ENCODE measurements around the gene RHBDL2.
"Not testable (repeated sequence)": the region's sequence is repeated elsewhere in the genome, so short reads cannot be mapped to it uniquely, and the experiment has no call there.

RHBDL2 gene

GRCh38 chr1:38932571-38932970 is 9.1 kb downstream of the RHBDL2 start:
- no peak for DNase-seq (ENCODE audit: low read depth)

GRCh38 chr1:38929476-38929875 is 12.2 kb downstream of the RHBDL2 start:
- DNase-seq (ENCODE audit: low read depth), result no peak

- DNase-seq (ENCODE audit: low read depth), result no peak
Observed at GRCh38 chr1:38929054-38929453, 12.6 kb downstream of the RHBDL2 start.

GRCh38 chr1:38926091-38926490 is 15.5 kb downstream of the RHBDL2 start:
- DNase-seq (ENCODE audit: low read depth), result no peak

- DNase-seq (ENCODE audit: low read depth), result no peak
Observed at GRCh38 chr1:38925391-38925790, 16.2 kb downstream of the RHBDL2 start.

- no peak for DNase-seq (ENCODE audit: low read depth)
Observed at GRCh38 chr1:38923607-38924006, 18.0 kb downstream of the RHBDL2 start.

GRCh38 chr1:38919130-38919529 is 22.5 kb downstream of the RHBDL2 start:
- no peak for DNase-seq (ENCODE audit: low read depth)

GRCh38 chr1:38918568-38918967 is 23.1 kb downstream of the RHBDL2 start:
- no peak for DNase-seq (ENCODE audit: low read depth)

GRCh38 chr1:38917772-38918171 is 23.9 kb downstream of the RHBDL2 start:
- no peak for DNase-seq (ENCODE audit: low read depth)

GRCh38 chr1:38917337-38917736 is 24.3 kb downstream of the RHBDL2 start:
- no peak for DNase-seq (ENCODE audit: low read depth)

GRCh38 chr1:38915352-38915948 is 26.2 kb downstream of the RHBDL2 start:
- no peak for DNase-seq (ENCODE audit: low read depth)

- not testable (repeated sequence) for DNase-seq (ENCODE audit: low read depth)
Observed at GRCh38 chr1:38914908-38915307, 26.7 kb downstream of the RHBDL2 start.

- no peak for DNase-seq (ENCODE audit: low read depth)
Observed at GRCh38 chr1:38908821-38909220, 32.8 kb downstream of the RHBDL2 start.

- DNase-seq (ENCODE audit: low read depth), result no peak
Observed at GRCh38 chr1:38905985-38906384, 35.6 kb downstream of the RHBDL2 start.

- DNase-seq (ENCODE audit: low read depth), result no peak
Observed at GRCh38 chr1:38899560-38899959, 42.1 kb downstream of the RHBDL2 start.

GRCh38 chr1:38898653-38899230 is 42.9 kb downstream of the RHBDL2 start:
- DNase-seq (ENCODE audit: low read depth), result no peak

- DNase-seq (ENCODE audit: low read depth), result no peak
Observed at GRCh38 chr1:38896169-38896568, 45.5 kb downstream of the RHBDL2 start.

GRCh38 chr1:38892976-38893375 is 48.7 kb downstream of the RHBDL2 start:
- DNase-seq (ENCODE audit: low read depth), result no peak

GRCh38 chr1:38891753-38892152 is 49.9 kb downstream of the RHBDL2 start:
- no peak for DNase-seq (ENCODE audit: low read depth)

GRCh38 chr1:38889589-38889988 is 52.0 kb downstream of the RHBDL2 start:
- no peak for DNase-seq (ENCODE audit: low read depth)

- no peak for DNase-seq (ENCODE audit: low read depth)
Observed at GRCh38 chr1:38888423-38889333, 53.0 kb downstream of the RHBDL2 start.

- DNase-seq (ENCODE audit: low read depth), result no peak
Observed at GRCh38 chr1:38885092-38885491, 56.5 kb downstream of the RHBDL2 start.

GRCh38 chr1:38881487-38881886 is 60.1 kb downstream of the RHBDL2 start, which contains the start of gene GJA9:
Gene GJA9, minus strand, starts transcription at chr1:38881587. Its CDS starts 5,489 bp downstream, at chr1:38876098.
- DNase-seq (ENCODE audit: low read depth), result no peak

All from stimulated activated CD8-positive, alpha-beta memory T cell treated with anti-CD3 and anti-CD28 coated beads, Interleukin-7, amount 100 ng/mL, for 24 hours (primary cell).